HG02938 (cell line): ENCODE measurements around the gene ARID2.

Experiments used
- ATAC-seq: cut with Tn5 transposase; IDR thresholded peaks from one replicate; pipeline ENCODE4 v1.9.1; 2021; ENCODE audit warnings: mild to moderate bottlenecking, moderate library complexity; ENCODE audit not compliant: unreplicated experiment

Gene ARID2

GRCh38 chr12:45918818-45919217, 189.3 kb downstream of the ARID2 start:
- no peak for ATAC-seq

- no peak for ATAC-seq
Observed at GRCh38 chr12:45928309-45928708, 198.8 kb downstream of the ARID2 start.

GRCh38 chr12:45930369-45930768, 200.9 kb downstream of the ARID2 start:
- ATAC-seq: no peak

- no peak for ATAC-seq
Observed at GRCh38 chr12:45933504-45933903, 204.0 kb downstream of the ARID2 start.

- ATAC-seq: no peak
Observed at GRCh38 chr12:45934956-45935355, 205.4 kb downstream of the ARID2 start.

GRCh38 chr12:45938566-45938965, 209.1 kb downstream of the ARID2 start:
- ATAC-seq: no peak

- ATAC-seq: no peak
Observed at GRCh38 chr12:45939759-45940158, 210.3 kb downstream of the ARID2 start.

- ATAC-seq: no peak
Observed at GRCh38 chr12:45944771-45945170, 215.3 kb downstream of the ARID2 start.

GRCh38 chr12:45946435-45946834, 216.9 kb downstream of the ARID2 start:
- ATAC-seq: no peak

- no peak for ATAC-seq
Observed at GRCh38 chr12:45948546-45948945, 219.0 kb downstream of the ARID2 start.
